ENCODE results near the gene INPP5J.

DNA sequence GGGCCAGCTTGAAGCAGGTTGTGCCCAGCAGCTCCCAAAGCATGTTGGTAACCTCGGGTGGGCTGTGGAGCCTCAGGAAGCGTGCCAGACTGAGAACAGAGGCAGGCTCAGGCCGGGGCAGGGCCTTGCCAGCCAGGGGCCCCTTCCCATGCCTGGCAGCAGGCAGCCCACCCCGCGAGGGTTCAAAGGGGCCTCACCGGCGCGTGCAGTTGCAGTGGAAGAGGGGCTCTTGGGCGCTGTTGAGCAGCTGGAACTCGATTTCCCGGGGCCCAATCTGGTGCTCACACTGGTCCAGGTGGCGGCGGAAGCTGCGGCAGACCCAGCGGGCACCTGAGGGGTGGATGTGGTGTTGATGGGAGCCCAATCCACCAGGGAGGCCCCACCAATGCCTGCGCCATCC is 13.9 kb downstream of the INPP5J start:
- TF ChIP-seq, protein P1, sequence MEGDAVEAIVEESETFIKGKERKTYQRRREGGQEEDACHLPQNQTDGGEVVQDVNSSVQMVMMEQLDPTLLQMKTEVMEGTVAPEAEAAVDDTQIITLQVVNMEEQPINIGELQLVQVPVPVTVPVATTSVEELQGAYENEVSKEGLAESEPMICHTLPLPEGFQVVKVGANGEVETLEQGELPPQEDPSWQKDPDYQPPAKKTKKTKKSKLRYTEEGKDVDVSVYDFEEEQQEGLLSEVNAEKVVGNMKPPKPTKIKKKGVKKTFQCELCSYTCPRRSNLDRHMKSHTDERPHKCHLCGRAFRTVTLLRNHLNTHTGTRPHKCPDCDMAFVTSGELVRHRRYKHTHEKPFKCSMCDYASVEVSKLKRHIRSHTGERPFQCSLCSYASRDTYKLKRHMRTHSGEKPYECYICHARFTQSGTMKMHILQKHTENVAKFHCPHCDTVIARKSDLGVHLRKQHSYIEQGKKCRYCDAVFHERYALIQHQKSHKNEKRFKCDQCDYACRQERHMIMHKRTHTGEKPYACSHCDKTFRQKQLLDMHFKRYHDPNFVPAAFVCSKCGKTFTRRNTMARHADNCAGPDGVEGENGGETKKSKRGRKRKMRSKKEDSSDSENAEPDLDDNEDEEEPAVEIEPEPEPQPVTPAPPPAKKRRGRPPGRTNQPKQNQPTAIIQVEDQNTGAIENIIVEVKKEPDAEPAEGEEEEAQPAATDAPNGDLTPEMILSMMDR (IDR thresholded peaks at IDR 0.05): no peak
- TF ChIP-seq SMAD3 (CRISPR knock-in tag; IDR thresholded peaks at IDR 0.05; ENCODE audit: borderline replicate concordance) (no peak), ZNF281 (CRISPR knock-in tag; IDR thresholded peaks at IDR 0.05) (no peak), TP53 (CRISPR knock-in tag; IDR thresholded peaks at IDR 0.05) (no peak), IRF2 (CRISPR knock-in tag; IDR thresholded peaks at IDR 0.05; ENCODE audit: borderline replicate concordance, low read depth) (no peak), CREB1 (CRISPR knock-in tag; IDR thresholded peaks at IDR 0.05) (no peak), ZMAT4 (CRISPR knock-in tag; IDR thresholded peaks at IDR 0.05) (no peak), ZNF512 (CRISPR knock-in tag; IDR thresholded peaks at IDR 0.05; ENCODE audit: borderline replicate concordance) (no peak), JAZF1 (CRISPR knock-in tag; IDR thresholded peaks at IDR 0.05) (no peak)
- TF ChIP-seq, protein P2, sequence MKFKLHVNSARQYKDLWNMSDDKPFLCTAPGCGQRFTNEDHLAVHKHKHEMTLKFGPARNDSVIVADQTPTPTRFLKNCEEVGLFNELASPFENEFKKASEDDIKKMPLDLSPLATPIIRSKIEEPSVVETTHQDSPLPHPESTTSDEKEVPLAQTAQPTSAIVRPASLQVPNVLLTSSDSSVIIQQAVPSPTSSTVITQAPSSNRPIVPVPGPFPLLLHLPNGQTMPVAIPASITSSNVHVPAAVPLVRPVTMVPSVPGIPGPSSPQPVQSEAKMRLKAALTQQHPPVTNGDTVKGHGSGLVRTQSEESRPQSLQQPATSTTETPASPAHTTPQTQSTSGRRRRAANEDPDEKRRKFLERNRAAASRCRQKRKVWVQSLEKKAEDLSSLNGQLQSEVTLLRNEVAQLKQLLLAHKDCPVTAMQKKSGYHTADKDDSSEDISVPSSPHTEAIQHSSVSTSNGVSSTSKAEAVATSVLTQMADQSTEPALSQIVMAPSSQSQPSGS (CRISPR knock-in tag; IDR thresholded peaks at IDR 0.05; ENCODE audit: borderline replicate concordance, low read depth): no peak

Data from WTC11 (cell line).